Neuronal stem cell (in vitro differentiated cells): Measurements from ENCODE around the gene ZFP1.

Experiments used
- DNase-seq: peaks from one replicate; pipeline ENCODE4 v3.0.0-alpha.2; 2013; ENCODE audit warnings: low spot score
- H2AFZ ChIP-seq: one replicate; pipeline ENCODE4 v1.6.1; 2013; ENCODE audit warnings: mild to moderate bottlenecking, low read length, inconsistent platforms
- H2AK5ac ChIP-seq: 2 replicates; pipeline ENCODE4 v1.6.1; 2013; ENCODE audit warnings: low read depth, mild to moderate bottlenecking, inconsistent platforms, low read length, moderate library complexity, mixed read lengths
- H2BK120ac ChIP-seq: 2 replicates; pipeline ENCODE4 v1.6.1; 2013; ENCODE audit warnings: low read depth, mild to moderate bottlenecking, inconsistent platforms, low read length, moderate library complexity, mixed read lengths
- H2BK12ac ChIP-seq: one replicate; pipeline ENCODE4 v1.6.1; 2013; ENCODE audit warnings: low read length, inconsistent platforms
- H2BK15ac ChIP-seq: 2 replicates; pipeline ENCODE4 v1.6.1; 2013; ENCODE audit warnings: mild to moderate bottlenecking, low read length, inconsistent platforms, mixed read lengths
- H2BK5ac ChIP-seq: one replicate; pipeline ENCODE4 v1.6.1; 2013; ENCODE audit warnings: inconsistent platforms, mild to moderate bottlenecking, low read length, moderate library complexity
- H3K14ac ChIP-seq: one replicate; pipeline ENCODE4 v1.6.1; 2013; ENCODE audit warnings: low read length, inconsistent platforms
- H3K18ac ChIP-seq: 2 replicates; pipeline ENCODE4 v1.6.1; 2013; ENCODE audit warnings: low read length, inconsistent platforms
- H3K23ac ChIP-seq: 2 replicates; pipeline ENCODE4 v1.6.1; 2013; ENCODE audit warnings: low read depth, mild to moderate bottlenecking, mixed read lengths, low read length, inconsistent platforms; ENCODE audit not compliant: poor library complexity
- H3K27ac ChIP-seq: replicated peaks from 3 replicates; pipeline ENCODE4 v1.5.1; 2013; ENCODE audit warnings: low read length, inconsistent platforms
- H3K27me3 ChIP-seq, 3 experiments: 2 replicates each; pipeline ENCODE4 v1.6.1; 2013; ENCODE audit warnings: low read length in 3 of 3, mild to moderate bottlenecking in 2 of 3, inconsistent platforms in 1 of 3, low read depth in 1 of 3, mixed read lengths in 1 of 3, moderate library complexity in 1 of 3; ENCODE audit not compliant: control insufficient read depth in 3 of 3, insufficient read depth in 3 of 3
- H3K36me3 ChIP-seq, 2 donors: replicated peaks in 1 of 2; 2 replicates each; pipeline ENCODE4 v1.6.1; 2013; ENCODE audit warnings: low read length in 2 of 2; ENCODE audit not compliant: control insufficient read depth in 2 of 2, insufficient read depth in 2 of 2
- H3K4ac ChIP-seq: 2 replicates; pipeline ENCODE4 v1.6.1; 2013; ENCODE audit warnings: inconsistent platforms, mild to moderate bottlenecking, low read length, moderate library complexity
- H3K4me1 ChIP-seq, 2 donors: 1 replicate in 1 of 2; 2 replicates in 1 of 2; pipeline ENCODE4 v1.6.1; 2013; ENCODE audit warnings: low read length in 2 of 2, low read depth in 1 of 2; ENCODE audit not compliant: control insufficient read depth in 2 of 2, insufficient read depth in 1 of 2
- H3K4me2 ChIP-seq: one replicate; pipeline ENCODE4 v1.6.1; 2013; ENCODE audit warnings: mild to moderate bottlenecking, low read length, inconsistent platforms; ENCODE audit not compliant: insufficient read depth, poor library complexity, severe bottlenecking
- H3K4me3 ChIP-seq, 2 donors: 2 replicates each; pipeline ENCODE4 v1.5.1; 2013; ENCODE audit warnings: low read length in 2 of 2, mild to moderate bottlenecking in 2 of 2, inconsistent platforms in 1 of 2, moderate library complexity in 1 of 2
- H3K79me1 ChIP-seq: one replicate; pipeline ENCODE4 v1.6.1; 2013; ENCODE audit warnings: low read depth, mild to moderate bottlenecking, inconsistent platforms, low read length, moderate library complexity
- H3K9ac ChIP-seq: one replicate; pipeline ENCODE4 v1.6.1; 2013; ENCODE audit warnings: mild to moderate bottlenecking, low read depth, low read length, inconsistent platforms; ENCODE audit not compliant: poor library complexity
- H3K9me3 ChIP-seq, 2 donors: replicated peaks in 1 of 2; 2 replicates each; pipeline versions ENCODE3 to v1.6.1; 2013; ENCODE audit warnings: low read length in 2 of 2, mild to moderate bottlenecking in 2 of 2, inconsistent platforms in 1 of 2, low read depth in 1 of 2, mixed read lengths in 1 of 2, moderate library complexity in 1 of 2; ENCODE audit not compliant: control insufficient read depth in 2 of 2, insufficient read depth in 1 of 2
- H4K8ac ChIP-seq: one replicate; pipeline ENCODE4 v1.6.1; 2013; ENCODE audit warnings: low read depth, mild to moderate bottlenecking, inconsistent platforms, low read length, moderate library complexity
- H4K91ac ChIP-seq: one replicate; pipeline ENCODE4 v1.6.1; 2013; ENCODE audit warnings: low read length, low read depth, mild to moderate bottlenecking, inconsistent platforms; ENCODE audit not compliant: poor library complexity
- WGBS, 2 donors: extraction: QIAGEN DNeasy Blood & Tissue Kit; methylation state at CpG; one replicate each; pipeline ENCODE4 v1.1.7; 2013; ENCODE audit warnings: missing lambda C conversion rate in 2 of 2, mixed read lengths in 1 of 2; ENCODE audit not compliant: insufficient read length in 2 of 2, insufficient replicate concordance in 1 of 2; ENCODE audit errors: extremely low coverage in 2 of 2; 5-methylcytosine and 5-hydroxymethylcytosine counted together

ZFP1 gene

DNA sequence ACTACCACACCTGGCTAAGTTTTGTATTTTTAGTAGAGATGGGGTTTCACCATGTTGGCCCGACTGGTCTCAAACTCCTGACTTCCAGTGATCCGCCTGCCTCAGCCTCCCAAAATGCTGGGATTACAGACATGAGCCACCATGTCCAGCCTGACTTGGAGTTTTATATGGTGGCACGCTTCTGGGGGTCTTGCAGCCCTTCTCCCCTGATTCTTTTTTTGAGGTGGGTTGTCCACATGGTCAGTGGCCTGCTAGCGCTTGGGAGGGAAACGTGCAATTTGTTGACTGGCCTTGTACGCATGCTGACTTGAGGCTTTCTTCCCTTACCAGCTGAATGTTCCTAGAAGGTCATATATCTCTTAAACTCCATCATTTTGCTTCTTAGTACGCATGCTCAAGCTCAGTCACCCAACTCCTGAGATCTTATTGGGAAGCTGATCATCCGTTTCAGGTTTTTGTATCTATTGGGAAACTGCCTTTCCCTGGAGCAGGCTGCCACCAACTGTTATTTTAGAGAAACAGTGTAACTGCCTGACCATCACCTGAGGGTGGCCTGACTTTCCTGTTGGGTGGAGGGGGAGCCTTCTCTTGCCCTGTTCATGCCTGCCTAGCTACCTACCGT, 18.1 kb upstream of the ZFP1 start:
- no peak overlapping the region for H3K4me3 ChIP-seq
- H4K91ac ChIP-seq, result no peak overlapping the region
- no peak overlapping the region for H3K14ac ChIP-seq
- no peak overlapping the region for H3K18ac ChIP-seq
- no CpG with 5 or more reads among the region's 9 CpGs for WGBS, 2 donors
- no peaks in the 10 kb centered on the region for H3K36me3 ChIP-seq
- H2BK5ac ChIP-seq, result no peak overlapping the region
- H3K9ac ChIP-seq, result no peak overlapping the region
- H2BK12ac ChIP-seq, result no peak overlapping the region
- no peak overlapping the region for H3K4me2 ChIP-seq
- no peak overlapping the region for H2BK120ac ChIP-seq
- H2AK5ac ChIP-seq, result no peak overlapping the region
- H3K4ac ChIP-seq, result no peak overlapping the region
- H3K23ac ChIP-seq, result no peak overlapping the region
- H2AFZ ChIP-seq, result no peak overlapping the region
- no peaks in the 10 kb centered on the region for H3K4me1 ChIP-seq
- H3K27me3 ChIP-seq, result peaks cover 0 to 13% (median 0%) of the 10 kb centered on the region in 3 experiments
- H3K9me3 ChIP-seq, result peaks cover 0 to 21% of the 10 kb centered on the region in 2 donors
- DNase-seq, result no peak
- H3K79me1 ChIP-seq, result no peaks in the 10 kb centered on the region
- no peak overlapping the region for H3K27ac ChIP-seq
- no peak overlapping the region for H4K8ac ChIP-seq
- H2BK15ac ChIP-seq, result no peak overlapping the region

- no peak overlapping the region for H3K9ac ChIP-seq
- H3K4me3 ChIP-seq, result no peak overlapping the region
- no peak overlapping the region for H3K14ac ChIP-seq
- H3K4ac ChIP-seq, result no peak overlapping the region
- no peak overlapping the region for H2BK5ac ChIP-seq
- DNase-seq, result no peak
- no peak overlapping the region for H2BK12ac ChIP-seq
- H2BK15ac ChIP-seq, result no peak overlapping the region
- H4K91ac ChIP-seq, result no peak overlapping the region
- H3K23ac ChIP-seq, result no peak overlapping the region
- no CpG with 5 or more reads among the region's 7 CpGs for WGBS, 2 donors
- H3K18ac ChIP-seq, result peak overlapping the region; percentile 2
- no peaks in the 10 kb centered on the region for H3K79me1 ChIP-seq
- peaks cover 0 to 13% (median 0%) of the 10 kb centered on the region in 3 experiments for H3K27me3 ChIP-seq
- H3K36me3 ChIP-seq, result no peaks in the 10 kb centered on the region
- no peak overlapping the region for H2AFZ ChIP-seq
- no peak overlapping the region for H4K8ac ChIP-seq
- no peak overlapping the region for H2AK5ac ChIP-seq
- no peak overlapping the region for H3K27ac ChIP-seq
- no peak overlapping the region for H3K4me2 ChIP-seq
- H3K9me3 ChIP-seq, result peaks cover 0 to 21% of the 10 kb centered on the region in 2 donors
- no peaks in the 10 kb centered on the region for H3K4me1 ChIP-seq
- H2BK120ac ChIP-seq, result no peak overlapping the region
Observed at GRCh38 chr16:75131081-75131480, 17.2 kb upstream of the ZFP1 start.

DNA sequence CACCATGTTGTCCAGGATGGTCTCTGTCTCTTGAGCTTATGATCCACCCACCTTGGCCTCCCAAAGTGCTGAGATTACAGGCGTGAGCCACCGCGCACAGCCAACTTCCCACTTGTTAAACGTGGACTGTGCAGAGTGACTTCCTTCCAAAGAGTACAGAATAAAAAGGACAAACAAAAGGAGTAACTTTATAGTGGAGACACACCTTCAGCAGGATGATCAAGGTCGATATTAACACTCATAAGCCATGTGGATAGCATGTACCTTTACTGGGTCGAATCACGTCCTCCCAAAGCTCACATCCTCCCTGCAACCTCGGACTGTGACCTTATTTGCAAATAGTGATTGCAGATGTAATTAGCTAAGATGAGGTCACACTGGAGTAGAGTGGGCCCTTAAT, 10.1 kb upstream of the ZFP1 start:
- no peaks in the 10 kb centered on the region for H3K4me1 ChIP-seq
- H3K4me2 ChIP-seq, result no peak overlapping the region
- H2BK15ac ChIP-seq, result no peak overlapping the region
- H3K18ac ChIP-seq, result no peak overlapping the region
- no peak overlapping the region for H3K4ac ChIP-seq
- H3K14ac ChIP-seq, result no peak overlapping the region
- H4K8ac ChIP-seq, result no peak overlapping the region
- no peak overlapping the region for H2BK5ac ChIP-seq
- H3K79me1 ChIP-seq, result no peaks in the 10 kb centered on the region
- H4K91ac ChIP-seq, result no peak overlapping the region
- H3K27ac ChIP-seq, result no peak overlapping the region
- no peaks in the 10 kb centered on the region for H3K36me3 ChIP-seq
- no peaks in the 10 kb centered on the region for H3K27me3 ChIP-seq
- no peak overlapping the region for H3K4me3 ChIP-seq
- H3K23ac ChIP-seq, result no peak overlapping the region
- H2AK5ac ChIP-seq, result no peak overlapping the region
- H2BK120ac ChIP-seq, result no peak overlapping the region
- no peak overlapping the region for H3K9ac ChIP-seq
- DNase-seq, result no peak
- no peaks in the 10 kb centered on the region for H3K9me3 ChIP-seq
- no peak overlapping the region for H2AFZ ChIP-seq
- no peak overlapping the region for H2BK12ac ChIP-seq
- no CpG with 5 or more reads among the region's 8 CpGs for WGBS, 2 donors

DNA sequence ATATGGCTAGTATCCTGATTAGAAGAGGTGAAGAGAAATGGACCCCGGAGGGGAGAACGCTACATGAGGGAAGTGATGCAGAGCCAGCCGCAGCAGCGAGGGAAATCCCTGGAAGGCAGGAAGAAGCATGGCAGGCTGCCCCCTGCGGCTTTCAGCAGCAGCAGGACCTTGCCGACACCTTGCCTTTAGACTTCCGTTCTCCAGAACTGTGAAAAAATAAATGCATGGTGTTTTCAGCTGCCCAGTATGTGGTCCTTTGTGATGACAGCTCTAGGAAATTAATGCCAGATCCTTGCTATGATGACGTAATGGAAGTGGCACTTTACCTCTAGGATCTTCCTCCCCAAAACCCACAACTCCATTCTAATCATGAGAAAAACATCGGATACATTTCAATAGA, 9.7 kb upstream of the ZFP1 start:
- Histone ChIP-seq H3K36me3 (no peaks in the 10 kb centered on the region), H2BK5ac (no peak overlapping the region), H3K27ac (no peak overlapping the region), H3K14ac (no peak overlapping the region), H2AFZ (no peak overlapping the region), H3K23ac (no peak overlapping the region), H3K4me2 (no peak overlapping the region), H3K4me1 (no peaks in the 10 kb centered on the region), H3K27me3 (no peaks in the 10 kb centered on the region), H2BK120ac (no peak overlapping the region), H3K9ac (no peak overlapping the region), H3K18ac (no peak overlapping the region), H3K79me1 (no peaks in the 10 kb centered on the region), H3K4me3 (no peak overlapping the region), H4K8ac (no peak overlapping the region), H2AK5ac (no peak overlapping the region), H2BK12ac (no peak overlapping the region), H3K9me3 (no peaks in the 10 kb centered on the region), H3K4ac (no peak overlapping the region), H2BK15ac (no peak overlapping the region), H4K91ac (no peak overlapping the region)
- DNase-seq, result no peak
- no CpG with 5 or more reads among the region's 9 CpGs for WGBS, 2 donors
